ENCODE measurements around the gene KLF9.

KLF9 gene

GRCh38 chr9:70412832-70413463, 1.5 kb downstream of the KLF9 start:
- peaks cover 31% of the 10 kb centered on the region for H3K36me3 Mint-ChIP-seq
- H3K4me3 Mint-ChIP-seq = peak overlapping the region; percentile 97
- no peaks in the 10 kb centered on the region for H3K9me3 Mint-ChIP-seq
- no peak for ATAC-seq
- H3K4me1 Mint-ChIP-seq = peaks cover 39% of the 10 kb centered on the region
- peak; percentile 22 to 75 for DNase-seq (ENCODE audit: low spot score in 2 of 2)
- peak overlapping the region; percentile 100 for H3K27ac Mint-ChIP-seq

GRCh38 chr9:70411930-70412831, 2.3 kb downstream of the KLF9 start:
- ATAC-seq (peak; percentile 52), DNase-seq (ENCODE audit: low spot score in 2 of 2) (peak; percentile 50 to 81)
- peaks cover 31% of the 10 kb centered on the region for H3K36me3 Mint-ChIP-seq
- peak overlapping the region; percentile 97 for H3K4me3 Mint-ChIP-seq
- H3K9me3 Mint-ChIP-seq = no peaks in the 10 kb centered on the region
- peaks cover 47% of the 10 kb centered on the region for H3K4me1 Mint-ChIP-seq
- peak overlapping the region; percentile 100 for H3K27ac Mint-ChIP-seq

- Mint-ChIP-seq H3K36me3 (peaks cover 31% of the 10 kb centered on the region), H3K9me3 (no peaks in the 10 kb centered on the region), H3K27ac (peak overlapping the region; percentile 100), H3K4me1 (peaks cover 54% of the 10 kb centered on the region), H3K4me3 (peak overlapping the region; percentile 97)
- ATAC-seq (peak; percentile 33), DNase-seq (ENCODE audit: low spot score in 2 of 2) (peak; percentile 25 to 72)
Measured at GRCh38 chr9:70411121-70411929, 3.1 kb downstream of the KLF9 start.

DNA sequence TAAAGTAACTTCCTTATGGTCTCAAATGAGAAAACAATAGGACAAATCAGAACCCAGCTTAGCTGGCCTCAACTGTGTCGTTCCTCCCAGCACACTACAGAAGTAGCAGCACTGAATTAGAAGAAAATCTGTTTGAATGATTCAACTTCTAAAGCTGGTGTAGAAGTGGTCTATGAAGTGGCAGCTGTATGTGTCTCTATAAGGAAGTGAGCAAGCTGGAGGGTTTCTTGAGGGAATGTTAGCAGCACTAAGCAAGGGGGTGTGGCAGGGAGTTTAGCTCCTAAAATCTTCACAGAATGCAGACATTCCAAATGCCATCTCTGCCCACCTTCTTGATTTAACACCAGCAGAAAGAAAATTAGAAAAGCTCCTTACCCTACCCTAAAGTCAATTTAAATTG, 4.1 kb downstream of the KLF9 start:
- DNase-seq (ENCODE audit: low spot score in 2 of 2) = no peak
- Mint-ChIP-seq H3K27ac (peak overlapping the region; percentile 100), H3K4me3 (peak overlapping the region; percentile 97), H3K4me1 (peaks cover 63% of the 10 kb centered on the region), H3K9me3 (no peaks in the 10 kb centered on the region), H3K36me3 (peaks cover 31% of the 10 kb centered on the region)
- ATAC-seq = no peak

GRCh38 chr9:70409800-70410199, 4.7 kb downstream of the KLF9 start:
- Mint-ChIP-seq H3K4me3 (peak overlapping the region; percentile 97), H3K9me3 (no peaks in the 10 kb centered on the region), H3K4me1 (peaks cover 68% of the 10 kb centered on the region), H3K36me3 (peaks cover 31% of the 10 kb centered on the region), H3K27ac (peak overlapping the region; percentile 100)
- no peak for ATAC-seq
- no peak for DNase-seq (ENCODE audit: low spot score in 2 of 2)

- ATAC-seq = no peak
- peak overlapping the region; percentile 97 for H3K4me3 Mint-ChIP-seq
Measured at GRCh38 chr9:70409280-70409679, 5.2 kb downstream of the KLF9 start.

DNA sequence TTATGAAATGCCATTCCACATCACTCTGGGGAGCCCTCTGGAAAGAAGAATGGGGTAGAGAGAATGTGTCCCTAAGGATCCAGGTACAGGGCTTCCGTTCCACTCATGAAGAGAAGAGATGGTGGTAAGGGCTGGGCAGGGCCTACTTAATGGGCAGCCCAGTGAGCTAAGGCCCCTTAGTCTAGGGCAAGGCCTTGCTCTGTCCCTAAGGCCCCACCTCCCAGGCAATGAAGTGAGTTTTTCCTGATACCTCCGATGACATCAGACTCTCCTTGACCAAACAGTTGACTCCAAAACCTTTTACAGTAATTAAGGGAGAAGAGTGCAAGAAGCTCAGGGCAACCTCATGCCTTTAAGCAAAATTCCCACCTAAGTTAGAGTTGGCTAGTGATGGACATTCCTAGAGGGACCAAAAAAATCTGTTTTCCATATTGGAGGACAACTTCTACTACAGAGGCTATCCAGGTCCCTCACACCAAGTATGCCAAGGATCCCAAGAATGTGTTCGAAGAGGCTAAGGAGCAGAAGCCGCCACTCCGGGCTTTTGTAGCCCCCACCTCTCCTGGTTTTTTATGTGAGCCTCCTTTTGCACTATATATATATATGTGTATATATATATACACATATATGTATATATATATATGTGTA, 5.9 kb downstream of the KLF9 start:
- Mint-ChIP-seq H3K4me3 (no peak overlapping the region), H3K4me1 (peaks cover 65% of the 10 kb centered on the region), H3K9me3 (no peaks in the 10 kb centered on the region), H3K27ac (peak overlapping the region; percentile 75), H3K36me3 (peaks cover 24% of the 10 kb centered on the region)
- no peak for DNase-seq (ENCODE audit: low spot score in 2 of 2)
- ATAC-seq = no peak

More at GRCh38 chr9:70409280-70409679, 5.2 kb downstream of the KLF9 start:
- H3K36me3 Mint-ChIP-seq = peaks cover 31% of the 10 kb centered on the region
- peak overlapping the region; percentile 100 for H3K27ac Mint-ChIP-seq
- H3K9me3 Mint-ChIP-seq = no peaks in the 10 kb centered on the region
- no peak for DNase-seq (ENCODE audit: low spot score in 2 of 2)
- peaks cover 65% of the 10 kb centered on the region for H3K4me1 Mint-ChIP-seq

DNA sequence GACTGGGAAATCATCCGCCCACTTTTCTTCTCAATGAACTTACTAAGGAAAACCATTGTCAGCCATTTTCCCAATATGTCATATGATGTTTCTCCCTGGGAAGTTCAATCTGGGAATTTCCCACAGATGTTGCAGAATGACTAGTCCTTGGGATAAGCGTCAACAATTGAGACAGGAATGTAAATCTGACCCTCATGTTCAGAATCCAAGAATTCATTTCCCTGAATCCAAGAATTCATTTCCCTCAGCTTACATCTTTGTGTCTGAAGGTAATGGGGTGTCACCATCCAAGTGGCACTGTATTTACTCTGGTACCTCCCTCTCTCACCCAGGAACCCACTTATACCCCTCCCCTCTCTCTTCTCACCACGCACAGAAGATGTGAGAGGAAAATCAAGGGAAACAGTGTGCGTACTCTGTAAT, 7.4 kb downstream of the KLF9 start:
- H3K36me3 Mint-ChIP-seq = peaks cover 10% of the 10 kb centered on the region
- H3K4me1 Mint-ChIP-seq = peaks cover 72% of the 10 kb centered on the region
- DNase-seq (ENCODE audit: low spot score in 2 of 2) (no peak), ATAC-seq (no peak)
- peak overlapping the region; percentile 83 for H3K27ac Mint-ChIP-seq
- peak overlapping the region; percentile 66 for H3K4me3 Mint-ChIP-seq
- H3K9me3 Mint-ChIP-seq = no peaks in the 10 kb centered on the region

DNA sequence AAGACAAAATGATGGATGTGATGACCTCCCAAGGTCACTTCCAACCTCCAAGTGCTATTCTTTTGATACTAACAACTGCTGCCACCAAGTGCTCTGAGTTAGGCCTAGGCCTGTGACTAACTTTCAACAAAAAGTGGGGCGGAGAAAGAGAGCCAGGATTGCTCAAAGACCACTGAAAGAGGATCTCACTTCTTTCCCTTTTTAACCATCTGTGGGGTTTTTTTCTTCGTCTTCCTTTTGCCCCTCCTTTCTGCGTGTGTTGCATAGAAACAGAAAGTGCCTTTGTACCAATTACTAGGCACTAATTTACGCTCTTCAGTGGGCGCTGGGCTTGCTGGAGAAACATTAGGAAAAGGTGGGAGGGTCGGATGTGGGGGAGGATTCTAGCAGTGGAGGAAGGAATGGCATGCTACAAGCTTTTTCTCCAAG, 8.0 kb downstream of the KLF9 start:
- peak in 1 of 2 donors; percentile 68 for DNase-seq (ENCODE audit: low spot score in 2 of 2)

DNA sequence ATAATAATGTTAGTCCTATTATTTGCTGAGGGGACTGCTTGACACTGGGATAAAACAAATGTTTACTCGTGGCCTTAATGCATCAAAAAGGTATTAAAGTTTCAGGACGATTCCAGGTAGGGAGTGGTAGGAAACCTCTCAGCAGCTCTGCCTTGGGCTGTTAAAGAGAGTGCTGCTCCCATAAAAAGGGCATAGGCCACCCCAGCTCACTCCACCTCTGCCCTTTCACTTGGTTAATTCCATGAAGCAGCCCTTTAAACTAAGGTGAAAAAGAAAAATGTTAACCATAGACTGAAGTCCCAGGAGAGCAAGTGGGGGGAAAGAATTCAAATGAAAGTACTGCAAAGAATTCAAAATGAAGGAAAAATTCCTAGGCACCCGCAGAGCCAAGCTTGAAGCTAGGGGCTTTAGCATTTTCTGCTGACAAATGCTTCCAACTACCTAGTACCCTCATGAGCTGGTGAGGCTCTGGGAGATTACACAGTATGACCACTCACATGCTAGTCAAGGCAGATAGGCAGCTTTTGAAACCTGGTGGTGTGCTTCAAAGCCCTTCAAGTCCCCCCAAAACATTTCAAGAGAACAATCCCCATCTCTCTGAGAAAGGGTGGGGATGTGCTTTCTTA, 8.5 kb downstream of the KLF9 start:
- DNase-seq (ENCODE audit: low spot score in 2 of 2) = no peak
- Mint-ChIP-seq H3K9me3 (no peaks in the 10 kb centered on the region), H3K4me3 (peak overlapping the region; percentile 66), H3K4me1 (peaks cover 67% of the 10 kb centered on the region), H3K36me3 (no peaks in the 10 kb centered on the region), H3K27ac (peak overlapping the region; percentile 83)
- peak; percentile 68 for ATAC-seq

More for the DNA sequence above, 8.0 kb downstream of the KLF9 start:
- Mint-ChIP-seq H3K36me3 (peaks cover 3% of the 10 kb centered on the region), H3K27ac (peak overlapping the region; percentile 83), H3K4me3 (peak overlapping the region; percentile 66), H3K9me3 (no peaks in the 10 kb centered on the region), H3K4me1 (peaks cover 72% of the 10 kb centered on the region)
- peak; percentile 89 for ATAC-seq

DNA sequence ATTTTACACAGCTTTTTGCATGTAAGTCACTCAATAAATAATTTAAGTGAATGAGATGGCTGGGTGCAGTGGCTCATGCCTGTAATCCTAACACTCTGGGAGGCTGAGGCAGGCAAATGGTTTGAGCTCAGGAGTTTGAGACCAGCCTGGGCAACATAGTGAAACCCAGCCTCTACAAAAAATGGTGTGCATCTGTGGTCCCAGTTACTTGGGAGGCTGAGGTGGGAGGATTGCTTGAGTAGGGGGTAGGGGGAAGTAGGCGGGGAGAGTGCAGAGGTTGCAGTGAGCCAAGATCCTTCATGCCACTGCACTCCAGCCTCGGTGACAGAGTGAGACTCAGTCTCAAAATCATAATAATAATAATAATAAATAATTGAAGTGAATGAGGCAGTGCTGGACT, 10.2 kb downstream of the KLF9 start:
- Mint-ChIP-seq H3K27ac (peak overlapping the region; percentile 58), H3K4me3 (no peak overlapping the region), H3K36me3 (no peaks in the 10 kb centered on the region), H3K9me3 (no peaks in the 10 kb centered on the region), H3K4me1 (peaks cover 69% of the 10 kb centered on the region)
- no peak for ATAC-seq
- DNase-seq (ENCODE audit: low spot score in 2 of 2) = no peak

GRCh38 chr9:70403618-70404025, 10.8 kb downstream of the KLF9 start:
- H3K4me1 Mint-ChIP-seq = peaks cover 74% of the 10 kb centered on the region
- ATAC-seq (no peak), DNase-seq (ENCODE audit: low spot score in 2 of 2) (no peak)
- peak overlapping the region; percentile 58 for H3K27ac Mint-ChIP-seq
- no peaks in the 10 kb centered on the region for H3K36me3 Mint-ChIP-seq
- no peak overlapping the region for H3K4me3 Mint-ChIP-seq
- no peaks in the 10 kb centered on the region for H3K9me3 Mint-ChIP-seq

- H3K4me3 Mint-ChIP-seq = no peak overlapping the region
- H3K36me3 Mint-ChIP-seq = no peaks in the 10 kb centered on the region
- H3K9me3 Mint-ChIP-seq = no peaks in the 10 kb centered on the region
- peak overlapping the region; percentile 6 for H3K27ac Mint-ChIP-seq
- DNase-seq (ENCODE audit: low spot score in 2 of 2) = no peak
- H3K4me1 Mint-ChIP-seq = peaks cover 73% of the 10 kb centered on the region
- no peak for ATAC-seq
Measured at GRCh38 chr9:70403166-70403565, 11.3 kb downstream of the KLF9 start.

DNA sequence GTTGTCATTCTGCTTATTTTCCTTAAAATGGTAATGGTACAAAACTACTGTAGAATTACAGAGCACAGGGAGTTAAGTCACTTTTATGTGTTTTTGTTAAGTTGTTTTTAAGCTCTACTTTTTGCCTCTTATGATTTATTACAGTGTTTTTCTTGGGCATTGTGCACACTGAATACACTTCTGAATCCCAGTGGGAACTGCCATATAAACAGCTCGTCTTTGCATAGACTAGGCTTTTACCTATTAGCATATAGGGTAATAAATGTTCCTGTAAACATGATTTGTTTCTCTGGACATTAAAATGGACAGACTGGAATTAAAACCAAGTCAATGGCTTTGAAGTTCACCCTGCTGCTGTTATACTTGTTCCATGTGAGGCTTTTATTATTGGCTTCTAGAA, 12.2 kb downstream of the KLF9 start:
- Mint-ChIP-seq H3K4me3 (no peak overlapping the region), H3K36me3 (no peaks in the 10 kb centered on the region), H3K4me1 (peaks cover 73% of the 10 kb centered on the region), H3K9me3 (no peaks in the 10 kb centered on the region), H3K27ac (no peak overlapping the region)
- DNase-seq (ENCODE audit: low spot score in 2 of 2) (no peak), ATAC-seq (no peak)
